ENCODE data around the gene NFIB. TPM values are rescaled to one million over a fixed set of nuclear protein-coding genes. Genes with fewer than 3 reads are reported as not detected.

NFIB gene
- total RNA-seq, 1 experiment from 2014 or later = 0.61 TPM

DNA sequence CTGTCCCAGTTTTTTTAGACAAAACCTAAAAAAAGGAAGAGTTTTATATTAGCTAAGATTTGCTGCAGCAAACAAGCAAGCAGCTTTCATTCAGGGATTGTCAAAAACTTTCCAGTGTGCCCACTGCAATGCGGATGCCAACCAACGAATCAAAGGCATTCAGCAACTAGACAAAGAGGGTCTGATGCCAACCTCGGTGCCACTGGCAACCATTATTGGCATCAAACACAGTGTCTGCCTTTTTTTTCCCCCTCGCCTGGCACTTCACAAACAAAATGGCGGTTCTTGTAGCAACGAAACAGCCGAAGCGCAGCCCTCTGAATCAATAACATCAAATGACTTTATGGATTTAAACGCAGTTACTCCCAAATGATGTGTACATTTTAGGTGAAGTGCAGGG lies 10.4 kb downstream of the NFIB start:
- Mint-ChIP-seq H3K4me1 (ENCODE audit: low read depth, unreplicated experiment) (no peaks in the 10 kb centered on the region), H3K4me3 (ENCODE audit: unreplicated experiment) (no peak overlapping the region), H3K9me3 (ENCODE audit: unreplicated experiment) (no peaks in the 10 kb centered on the region), H3K27ac (ENCODE audit: unreplicated experiment) (no peak overlapping the region), H3K36me3 (ENCODE audit: insufficient read depth, unreplicated experiment) (no peaks in the 10 kb centered on the region), H3K27me3 (ENCODE audit: insufficient read depth, unreplicated experiment) (peaks cover 6% of the 10 kb centered on the region)
- intact Hi-C loops (cut with micrococcal nuclease; ENCODE audit: unreplicated experiment) = no loop called here
- Histone ChIP-seq H3K4me1 (no peaks in the 10 kb centered on the region), H3K27me3 (replicated peaks; ENCODE audit: control insufficient read depth, insufficient read depth, low read length) (no peaks in the 10 kb centered on the region), H3K36me3 (ENCODE audit: control insufficient read depth, insufficient read depth, low read length) (no peaks in the 10 kb centered on the region), H3K9me3 (no peaks in the 10 kb centered on the region), H3K4me3 (ENCODE audit: low read depth, low read length) (no peak overlapping the region)
- ChIA-PET POLR2A (no interaction called here), CTCF (no interaction called here)
- TF ChIP-seq, protein P1, sequence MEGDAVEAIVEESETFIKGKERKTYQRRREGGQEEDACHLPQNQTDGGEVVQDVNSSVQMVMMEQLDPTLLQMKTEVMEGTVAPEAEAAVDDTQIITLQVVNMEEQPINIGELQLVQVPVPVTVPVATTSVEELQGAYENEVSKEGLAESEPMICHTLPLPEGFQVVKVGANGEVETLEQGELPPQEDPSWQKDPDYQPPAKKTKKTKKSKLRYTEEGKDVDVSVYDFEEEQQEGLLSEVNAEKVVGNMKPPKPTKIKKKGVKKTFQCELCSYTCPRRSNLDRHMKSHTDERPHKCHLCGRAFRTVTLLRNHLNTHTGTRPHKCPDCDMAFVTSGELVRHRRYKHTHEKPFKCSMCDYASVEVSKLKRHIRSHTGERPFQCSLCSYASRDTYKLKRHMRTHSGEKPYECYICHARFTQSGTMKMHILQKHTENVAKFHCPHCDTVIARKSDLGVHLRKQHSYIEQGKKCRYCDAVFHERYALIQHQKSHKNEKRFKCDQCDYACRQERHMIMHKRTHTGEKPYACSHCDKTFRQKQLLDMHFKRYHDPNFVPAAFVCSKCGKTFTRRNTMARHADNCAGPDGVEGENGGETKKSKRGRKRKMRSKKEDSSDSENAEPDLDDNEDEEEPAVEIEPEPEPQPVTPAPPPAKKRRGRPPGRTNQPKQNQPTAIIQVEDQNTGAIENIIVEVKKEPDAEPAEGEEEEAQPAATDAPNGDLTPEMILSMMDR (IDR thresholded peaks at IDR 0.05; ENCODE audit: insufficient read depth in 1 of 2, low read depth in 1 of 2, low read length in 1 of 2, severe bottlenecking in 1 of 2, unreplicated experiment in 1 of 2) = no peak
- BruUV-seq (replicated peaks) = no TSS peak
- no peak for DNase-seq

DNA sequence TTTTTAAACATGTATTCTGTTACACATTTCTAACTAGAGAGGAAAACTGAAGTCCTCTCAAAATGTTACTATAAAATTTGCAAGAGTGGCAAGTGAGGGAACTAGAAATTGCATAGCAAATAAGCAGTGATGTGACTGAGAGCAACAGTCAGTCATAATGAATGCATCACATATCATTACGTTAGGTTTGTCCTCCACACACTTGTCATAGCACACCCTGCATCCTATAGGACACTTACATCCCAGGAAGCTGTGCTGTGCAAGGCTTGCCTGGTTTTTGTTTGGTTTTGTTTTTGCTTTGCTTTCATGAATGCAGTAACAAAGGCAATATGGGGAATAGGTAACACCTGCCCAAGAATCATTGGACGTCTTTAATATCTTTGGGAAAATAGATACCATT lies 10.8 kb downstream of the NFIB start:
- intact Hi-C loops (cut with micrococcal nuclease; ENCODE audit: unreplicated experiment) = no loop called here
- Histone ChIP-seq H3K27me3 (replicated peaks; ENCODE audit: control insufficient read depth, insufficient read depth, low read length) (no peaks in the 10 kb centered on the region), H3K4me1 (no peaks in the 10 kb centered on the region), H3K36me3 (ENCODE audit: control insufficient read depth, insufficient read depth, low read length) (no peaks in the 10 kb centered on the region), H3K4me3 (ENCODE audit: low read depth, low read length) (no peak overlapping the region), H3K9me3 (no peaks in the 10 kb centered on the region)
- TF ChIP-seq, protein P1 (IDR thresholded peaks at IDR 0.05; ENCODE audit: insufficient read depth in 1 of 2, low read depth in 1 of 2, low read length in 1 of 2, severe bottlenecking in 1 of 2, unreplicated experiment in 1 of 2) = no peak
- no peak for DNase-seq
- Mint-ChIP-seq H3K27me3 (ENCODE audit: insufficient read depth, unreplicated experiment) (peaks cover 4% of the 10 kb centered on the region), H3K9me3 (ENCODE audit: unreplicated experiment) (no peaks in the 10 kb centered on the region), H3K36me3 (ENCODE audit: insufficient read depth, unreplicated experiment) (no peaks in the 10 kb centered on the region), H3K27ac (ENCODE audit: unreplicated experiment) (no peak overlapping the region), H3K4me3 (ENCODE audit: unreplicated experiment) (no peak overlapping the region), H3K4me1 (ENCODE audit: low read depth, unreplicated experiment) (no peaks in the 10 kb centered on the region)
- no TSS peak for BruUV-seq (replicated peaks)
- ChIA-PET CTCF (no interaction called here), POLR2A (no interaction called here)

DNA sequence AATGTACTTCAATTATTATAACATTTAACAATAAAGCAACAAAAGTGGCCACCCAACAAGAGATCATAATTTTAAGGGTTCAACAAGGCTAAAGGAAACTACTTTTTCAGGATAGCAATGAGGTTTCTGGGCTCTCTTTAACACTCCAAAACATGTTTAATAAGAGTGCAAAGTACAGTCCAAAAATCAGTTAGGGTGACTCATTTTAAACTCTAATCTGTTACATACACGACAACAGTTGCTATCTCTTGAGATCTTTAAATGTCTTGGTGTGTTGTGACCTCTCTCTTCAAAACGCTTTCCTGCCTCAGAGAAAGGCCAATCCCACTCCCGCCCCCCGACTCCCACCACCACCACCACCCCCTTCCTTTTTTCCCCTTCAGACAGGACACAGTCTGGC lies 11.5 kb downstream of the NFIB start:
- TF ChIP-seq, protein P1 (IDR thresholded peaks at IDR 0.05; ENCODE audit: insufficient read depth in 1 of 2, low read depth in 1 of 2, low read length in 1 of 2, severe bottlenecking in 1 of 2, unreplicated experiment in 1 of 2) = no peak
- peaks cover 5% of the 10 kb centered on the region for H3K27me3 Mint-ChIP-seq (ENCODE audit: insufficient read depth, unreplicated experiment)
- CTCF ChIA-PET = no interaction called here
- POLR2A ChIA-PET = no interaction called here
- no peaks in the 10 kb centered on the region for H3K27me3 ChIP-seq (replicated peaks; ENCODE audit: control insufficient read depth, insufficient read depth, low read length)
- no peak for DNase-seq
- H3K4me1 ChIP-seq = no peaks in the 10 kb centered on the region
- no peaks in the 10 kb centered on the region for H3K4me1 Mint-ChIP-seq (ENCODE audit: low read depth, unreplicated experiment)
- H3K9me3 Mint-ChIP-seq (ENCODE audit: unreplicated experiment) = no peaks in the 10 kb centered on the region
- H3K9me3 ChIP-seq = no peaks in the 10 kb centered on the region
- no peak overlapping the region for H3K27ac Mint-ChIP-seq (ENCODE audit: unreplicated experiment)
- no peak overlapping the region for H3K4me3 Mint-ChIP-seq (ENCODE audit: unreplicated experiment)
- intact Hi-C loops (cut with micrococcal nuclease; ENCODE audit: unreplicated experiment) = no loop called here
- no peak overlapping the region for H3K4me3 ChIP-seq (ENCODE audit: low read depth, low read length)
- no TSS peak for BruUV-seq (replicated peaks)
- H3K36me3 ChIP-seq (ENCODE audit: control insufficient read depth, insufficient read depth, low read length) = no peaks in the 10 kb centered on the region
- no peaks in the 10 kb centered on the region for H3K36me3 Mint-ChIP-seq (ENCODE audit: insufficient read depth, unreplicated experiment)
